ENCODE results near the gene C10orf120. TPM values are rescaled to one million over a fixed set of nuclear protein-coding genes. Genes with fewer than 3 reads are reported as not detected.

C10orf120 gene
- polyA plus RNA-seq, 2 of the 4 experiments (the other 2 are of a cell fraction): not detected

DNA sequence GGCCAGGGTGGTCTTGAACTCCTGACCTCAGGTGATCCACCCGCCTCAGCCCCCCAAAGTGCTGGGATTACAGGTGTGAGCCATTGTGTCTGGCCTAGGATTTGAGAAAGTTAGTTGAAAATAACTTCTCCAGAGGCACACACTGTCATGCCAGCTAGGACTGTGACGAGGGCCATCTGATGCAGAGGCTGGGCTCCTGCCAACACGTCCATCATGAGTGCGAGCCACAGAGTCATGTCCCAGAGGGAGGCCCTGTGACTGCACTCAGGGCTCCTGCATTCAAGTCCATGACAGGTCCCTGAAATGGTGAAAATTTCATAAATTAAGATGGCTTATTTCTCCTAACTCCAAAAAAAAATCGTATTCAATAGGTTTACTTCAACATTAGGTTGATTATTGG lies 17.1 kb downstream of the C10orf120 start:
- H3K9me3 ChIP-seq: no peaks in the 10 kb centered on the region
- CTCF ChIA-PET: no interaction called here
- no peak overlapping the region for H3K4me3 ChIP-seq
- H3K4me2 ChIP-seq: no peak overlapping the region
- ATAC-seq: no peak
- H3K4me1 ChIP-seq: no peaks in the 10 kb centered on the region
- POLR2A ChIA-PET: no interaction called here
- no peak for DNase-seq (ENCODE audit: low read depth in 1 of 2, low spot score in 1 of 2)
- 5% methylated on average over 5 of the region's 5 CpGs for WGBS (ENCODE audit: missing lambda C conversion rate)
- TF ChIP-seq HOXB5 (CRISPR knock-in tag; IDR thresholded peaks at IDR 0.05) (no peak), ZFP36 (IDR thresholded peaks at IDR 0.05; ENCODE audit: borderline replicate concordance, partially characterized antibody) (no peak), RARB (CRISPR knock-in tag; IDR thresholded peaks at IDR 0.05) (no peak), EP300 (IDR thresholded peaks at IDR 0.05) (no peak)
- no peak overlapping the region for H3K27ac ChIP-seq
- FAIRE-seq: no peak

DNA sequence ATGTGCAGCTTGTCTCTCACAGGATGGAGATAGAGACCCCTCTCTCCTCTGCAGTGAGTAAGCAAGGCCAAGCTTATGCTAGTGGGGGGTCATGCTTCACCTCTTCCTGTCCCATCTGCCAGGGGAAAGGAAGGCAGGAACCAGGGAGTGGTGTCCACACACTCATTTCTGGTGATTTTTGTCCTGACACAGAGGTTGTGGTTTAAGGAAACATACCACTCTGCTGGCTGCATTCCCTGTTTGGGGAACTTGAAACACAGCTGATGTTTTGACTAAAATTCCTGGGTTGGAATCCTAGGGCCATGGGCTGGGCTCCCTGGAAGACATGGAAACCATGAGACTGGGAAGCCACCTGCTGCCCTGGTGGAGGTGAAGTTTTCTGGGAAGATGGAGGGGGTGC lies 21.4 kb downstream of the C10orf120 start:
- CTCF ChIA-PET: interaction anchor here (0.9 to 1.0 kb wide), 2 partner anchors 11 to 25 kb away, joined by 3 read pairs; no protein-coding TSS in a partner anchor
- Histone ChIP-seq H3K9me3 (no peaks in the 10 kb centered on the region), H3K27ac (no peak overlapping the region), H3K4me2 (no peak overlapping the region), H3K4me1 (no peaks in the 10 kb centered on the region), H3K4me3 (no peak overlapping the region)
- ATAC-seq (no peak), DNase-seq (ENCODE audit: low read depth in 1 of 2, low spot score in 1 of 2) (no peak), FAIRE-seq (no peak)
- POLR2A ChIA-PET: no interaction called here
- TF ChIP-seq ZSCAN20 (CRISPR knock-in tag; IDR thresholded peaks at IDR 0.05) (no peak), SREBF2 (IDR thresholded peaks at IDR 0.05) (no peak), RAD21 (conservative IDR thresholded peaks at IDR 0.05 in 1 of 2, IDR thresholded peaks at IDR 0.05 in 1 of 2) (no peak), CHD2 (IDR thresholded peaks at IDR 0.05; ENCODE audit: low read length, partially characterized antibody) (no peak), NR3C1 (IDR thresholded peaks at IDR 0.05) (no peak), MAZ (IDR thresholded peaks at IDR 0.05; ENCODE audit: borderline replicate concordance, low read depth, low read length) (no peak), EP300 (IDR thresholded peaks at IDR 0.05) (no peak), RNF2 (IDR thresholded peaks at IDR 0.05; ENCODE audit: borderline replicate concordance, low read depth) (no peak), NPAS2 (CRISPR knock-in tag; IDR thresholded peaks at IDR 0.05; ENCODE audit: borderline replicate concordance) (no peak), ZNF302 (CRISPR knock-in tag; IDR thresholded peaks at IDR 0.05) (no peak), CHD4 (IDR thresholded peaks at IDR 0.05; ENCODE audit: borderline replicate concordance) (no peak), JUN (IDR thresholded peaks at IDR 0.05) (no peak), PHF8 (IDR thresholded peaks at IDR 0.05; ENCODE audit: borderline replicate concordance, low read depth) (no peak), CBX8 (IDR thresholded peaks at IDR 0.05) (no peak), FOSL2 (IDR thresholded peaks at IDR 0.05) (no peak), FOSL2 (CRISPR knock-in tag; IDR thresholded peaks at IDR 0.05) (no peak), CBX2 (IDR thresholded peaks at IDR 0.05; ENCODE audit: borderline replicate concordance, low read depth) (no peak)
- TF ChIP-seq, protein P1, sequence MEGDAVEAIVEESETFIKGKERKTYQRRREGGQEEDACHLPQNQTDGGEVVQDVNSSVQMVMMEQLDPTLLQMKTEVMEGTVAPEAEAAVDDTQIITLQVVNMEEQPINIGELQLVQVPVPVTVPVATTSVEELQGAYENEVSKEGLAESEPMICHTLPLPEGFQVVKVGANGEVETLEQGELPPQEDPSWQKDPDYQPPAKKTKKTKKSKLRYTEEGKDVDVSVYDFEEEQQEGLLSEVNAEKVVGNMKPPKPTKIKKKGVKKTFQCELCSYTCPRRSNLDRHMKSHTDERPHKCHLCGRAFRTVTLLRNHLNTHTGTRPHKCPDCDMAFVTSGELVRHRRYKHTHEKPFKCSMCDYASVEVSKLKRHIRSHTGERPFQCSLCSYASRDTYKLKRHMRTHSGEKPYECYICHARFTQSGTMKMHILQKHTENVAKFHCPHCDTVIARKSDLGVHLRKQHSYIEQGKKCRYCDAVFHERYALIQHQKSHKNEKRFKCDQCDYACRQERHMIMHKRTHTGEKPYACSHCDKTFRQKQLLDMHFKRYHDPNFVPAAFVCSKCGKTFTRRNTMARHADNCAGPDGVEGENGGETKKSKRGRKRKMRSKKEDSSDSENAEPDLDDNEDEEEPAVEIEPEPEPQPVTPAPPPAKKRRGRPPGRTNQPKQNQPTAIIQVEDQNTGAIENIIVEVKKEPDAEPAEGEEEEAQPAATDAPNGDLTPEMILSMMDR (IDR thresholded peaks at IDR 0.05): no peak
- TF ChIP-seq, protein P2, sequence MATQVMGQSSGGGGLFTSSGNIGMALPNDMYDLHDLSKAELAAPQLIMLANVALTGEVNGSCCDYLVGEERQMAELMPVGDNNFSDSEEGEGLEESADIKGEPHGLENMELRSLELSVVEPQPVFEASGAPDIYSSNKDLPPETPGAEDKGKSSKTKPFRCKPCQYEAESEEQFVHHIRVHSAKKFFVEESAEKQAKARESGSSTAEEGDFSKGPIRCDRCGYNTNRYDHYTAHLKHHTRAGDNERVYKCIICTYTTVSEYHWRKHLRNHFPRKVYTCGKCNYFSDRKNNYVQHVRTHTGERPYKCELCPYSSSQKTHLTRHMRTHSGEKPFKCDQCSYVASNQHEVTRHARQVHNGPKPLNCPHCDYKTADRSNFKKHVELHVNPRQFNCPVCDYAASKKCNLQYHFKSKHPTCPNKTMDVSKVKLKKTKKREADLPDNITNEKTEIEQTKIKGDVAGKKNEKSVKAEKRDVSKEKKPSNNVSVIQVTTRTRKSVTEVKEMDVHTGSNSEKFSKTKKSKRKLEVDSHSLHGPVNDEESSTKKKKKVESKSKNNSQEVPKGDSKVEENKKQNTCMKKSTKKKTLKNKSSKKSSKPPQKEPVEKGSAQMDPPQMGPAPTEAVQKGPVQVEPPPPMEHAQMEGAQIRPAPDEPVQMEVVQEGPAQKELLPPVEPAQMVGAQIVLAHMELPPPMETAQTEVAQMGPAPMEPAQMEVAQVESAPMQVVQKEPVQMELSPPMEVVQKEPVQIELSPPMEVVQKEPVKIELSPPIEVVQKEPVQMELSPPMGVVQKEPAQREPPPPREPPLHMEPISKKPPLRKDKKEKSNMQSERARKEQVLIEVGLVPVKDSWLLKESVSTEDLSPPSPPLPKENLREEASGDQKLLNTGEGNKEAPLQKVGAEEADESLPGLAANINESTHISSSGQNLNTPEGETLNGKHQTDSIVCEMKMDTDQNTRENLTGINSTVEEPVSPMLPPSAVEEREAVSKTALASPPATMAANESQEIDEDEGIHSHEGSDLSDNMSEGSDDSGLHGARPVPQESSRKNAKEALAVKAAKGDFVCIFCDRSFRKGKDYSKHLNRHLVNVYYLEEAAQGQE (IDR thresholded peaks at IDR 0.05): no peak

All from A549 (cell line).